Measurements from ENCODE around the gene ADAM22. TPM values are rescaled to one million over a fixed set of nuclear protein-coding genes. Genes with fewer than 3 reads are reported as not detected.

Gene ADAM22
- total and polyA plus RNA-seq, 2 donors (not counting 1 experiment from before 2014, with no cell fraction given) = 0.18 to 0.66 TPM

DNA sequence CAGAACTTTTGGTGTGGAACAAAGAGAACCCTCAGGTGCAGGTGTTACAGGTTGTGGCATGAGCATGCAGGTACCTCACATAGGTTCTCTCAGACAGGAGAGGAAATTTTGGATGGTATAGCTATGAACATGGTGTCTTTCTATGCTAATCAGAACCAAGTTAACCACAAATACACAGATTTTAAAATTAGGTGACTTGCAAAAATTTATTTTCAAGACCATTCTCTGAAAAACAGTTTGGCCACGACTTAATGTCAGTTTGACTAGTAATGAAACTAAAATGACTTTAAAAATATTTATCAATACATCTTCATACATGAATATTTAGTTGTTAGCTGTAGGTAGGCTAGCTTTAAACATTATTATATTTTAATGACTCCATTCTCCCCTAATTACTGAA, 156.2 kb downstream of the ADAM22 start:
- no peak for DNase-seq (ENCODE audit: low read depth in 2 of 2)
- Histone ChIP-seq H3K9me3 (ENCODE audit: control insufficient read depth, insufficient read depth, low read depth, low read length) (no peaks in the 10 kb centered on the region), H3K4me1 (ENCODE audit: control insufficient read depth, extremely low read depth, insufficient read depth, low read length) (no peaks in the 10 kb centered on the region), H3K79me2 (ENCODE audit: control insufficient read depth, insufficient read depth, low read length) (no peaks in the 10 kb centered on the region), H2AFZ (ENCODE audit: low read length) (no peak overlapping the region), H3K4me3 (replicated peaks in 1 of 4; ENCODE audit: control extremely low read depth in 1 of 4, insufficient read depth in 1 of 4, low read depth in 3 of 4, low read length in 4 of 4) (no peak overlapping the region), H3K9ac (ENCODE audit: insufficient read depth, low read length) (no peak overlapping the region), H4K20me1 (ENCODE audit: control insufficient read depth, extremely low read depth, insufficient read depth, low read length) (no peaks in the 10 kb centered on the region), H3K4me2 (ENCODE audit: extremely low read depth, insufficient read depth, low read length) (no peak overlapping the region), H3K36me3 (ENCODE audit: control insufficient read depth, insufficient read depth, low read length) (no peaks in the 10 kb centered on the region), H3K27ac (ENCODE audit: insufficient read depth, low read length) (no peak overlapping the region), H3K27me3 (ENCODE audit: control insufficient read depth, insufficient read depth, low read length) (no peaks in the 10 kb centered on the region)
- no peak for TF ChIP-seq EZH2 (IDR thresholded peaks at IDR 0.05; ENCODE audit: low read length, missing control alignments)
- TF ChIP-seq, protein P1, sequence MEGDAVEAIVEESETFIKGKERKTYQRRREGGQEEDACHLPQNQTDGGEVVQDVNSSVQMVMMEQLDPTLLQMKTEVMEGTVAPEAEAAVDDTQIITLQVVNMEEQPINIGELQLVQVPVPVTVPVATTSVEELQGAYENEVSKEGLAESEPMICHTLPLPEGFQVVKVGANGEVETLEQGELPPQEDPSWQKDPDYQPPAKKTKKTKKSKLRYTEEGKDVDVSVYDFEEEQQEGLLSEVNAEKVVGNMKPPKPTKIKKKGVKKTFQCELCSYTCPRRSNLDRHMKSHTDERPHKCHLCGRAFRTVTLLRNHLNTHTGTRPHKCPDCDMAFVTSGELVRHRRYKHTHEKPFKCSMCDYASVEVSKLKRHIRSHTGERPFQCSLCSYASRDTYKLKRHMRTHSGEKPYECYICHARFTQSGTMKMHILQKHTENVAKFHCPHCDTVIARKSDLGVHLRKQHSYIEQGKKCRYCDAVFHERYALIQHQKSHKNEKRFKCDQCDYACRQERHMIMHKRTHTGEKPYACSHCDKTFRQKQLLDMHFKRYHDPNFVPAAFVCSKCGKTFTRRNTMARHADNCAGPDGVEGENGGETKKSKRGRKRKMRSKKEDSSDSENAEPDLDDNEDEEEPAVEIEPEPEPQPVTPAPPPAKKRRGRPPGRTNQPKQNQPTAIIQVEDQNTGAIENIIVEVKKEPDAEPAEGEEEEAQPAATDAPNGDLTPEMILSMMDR (conservative IDR thresholded peaks at IDR 0.05 in 1 of 2, IDR thresholded peaks at IDR 0.05 in 1 of 2; ENCODE audit: low read depth in 1 of 2, low read length in 2 of 2) = no peak

DNA sequence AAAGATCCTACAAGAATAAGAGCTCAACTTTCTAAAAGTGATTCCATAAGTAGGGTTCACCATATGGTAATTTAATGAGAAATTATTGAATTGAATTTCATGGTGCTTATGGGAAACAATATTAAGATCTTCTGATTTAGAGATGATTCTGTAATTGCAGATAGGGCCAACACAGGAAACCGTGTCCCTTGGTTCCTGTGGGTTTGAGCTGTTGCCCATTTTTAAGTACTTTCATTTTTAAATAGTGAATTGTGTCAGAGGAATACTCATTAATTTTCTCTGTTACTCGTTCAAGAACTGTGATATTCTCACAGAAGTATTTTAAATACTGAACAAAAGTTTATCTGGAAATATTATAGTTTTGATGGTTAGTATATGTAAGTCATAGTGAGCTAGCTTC, 156.6 kb downstream of the ADAM22 start:
- H3K36me3 ChIP-seq (ENCODE audit: control insufficient read depth, insufficient read depth, low read length) = no peaks in the 10 kb centered on the region
- no peaks in the 10 kb centered on the region for H3K27me3 ChIP-seq (ENCODE audit: control insufficient read depth, insufficient read depth, low read length)
- no peak overlapping the region for H3K9ac ChIP-seq (ENCODE audit: insufficient read depth, low read length)
- H2AFZ ChIP-seq (ENCODE audit: low read length) = no peak overlapping the region
- no peaks in the 10 kb centered on the region for H3K4me1 ChIP-seq (ENCODE audit: control insufficient read depth, extremely low read depth, insufficient read depth, low read length)
- no peaks in the 10 kb centered on the region for H4K20me1 ChIP-seq (ENCODE audit: control insufficient read depth, extremely low read depth, insufficient read depth, low read length)
- no peak overlapping the region for H3K27ac ChIP-seq (ENCODE audit: insufficient read depth, low read length)
- H3K9me3 ChIP-seq (ENCODE audit: control insufficient read depth, insufficient read depth, low read depth, low read length) = no peaks in the 10 kb centered on the region
- no peak overlapping the region for H3K4me3 ChIP-seq (replicated peaks in 1 of 4; ENCODE audit: control extremely low read depth in 1 of 4, insufficient read depth in 1 of 4, low read depth in 3 of 4, low read length in 4 of 4)
- peak in 1 of 2 donors; percentile 20 for DNase-seq (ENCODE audit: low read depth in 2 of 2)
- no peak for TF ChIP-seq EZH2 (IDR thresholded peaks at IDR 0.05; ENCODE audit: low read length, missing control alignments)
- TF ChIP-seq, protein P1 (conservative IDR thresholded peaks at IDR 0.05 in 1 of 2, IDR thresholded peaks at IDR 0.05 in 1 of 2; ENCODE audit: low read depth in 1 of 2, low read length in 2 of 2) = no peak
- H3K4me2 ChIP-seq (ENCODE audit: extremely low read depth, insufficient read depth, low read length) = no peak overlapping the region
- H3K79me2 ChIP-seq (ENCODE audit: control insufficient read depth, insufficient read depth, low read length) = no peaks in the 10 kb centered on the region

DNA sequence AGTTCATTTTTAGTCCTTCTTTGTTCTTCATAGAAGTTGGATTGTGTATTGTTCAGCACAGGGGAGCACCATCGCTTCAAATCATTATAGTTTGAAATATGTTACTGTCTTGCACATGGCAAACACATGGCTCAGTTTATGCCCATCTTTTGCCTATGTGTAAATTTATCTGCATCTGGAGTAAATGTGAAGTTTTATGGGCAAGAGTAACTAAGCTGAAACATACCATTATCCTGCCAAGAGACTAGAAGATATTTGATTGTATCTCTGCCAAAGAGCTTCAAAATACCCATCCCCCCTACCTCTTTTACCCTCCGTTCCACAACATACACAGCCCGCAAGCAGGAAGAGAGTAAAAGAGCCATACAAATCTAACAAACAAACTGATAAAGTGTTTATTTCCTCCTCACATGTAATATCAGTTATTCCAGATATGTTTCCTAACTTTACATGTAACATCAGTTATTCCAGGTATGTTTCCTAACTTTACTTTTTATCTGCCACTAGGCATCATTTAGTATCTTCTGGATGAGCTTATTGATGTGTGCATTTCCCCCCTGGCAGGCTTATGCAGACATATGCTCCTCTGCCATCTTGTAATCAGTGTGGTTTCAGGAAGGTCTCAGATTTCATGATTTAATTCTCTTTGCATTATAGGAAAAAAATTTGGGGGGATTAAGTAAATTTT, 158.1 kb downstream of the ADAM22 start:
- H3K4me3 ChIP-seq (replicated peaks in 1 of 4; ENCODE audit: control extremely low read depth in 1 of 4, insufficient read depth in 1 of 4, low read depth in 3 of 4, low read length in 4 of 4) = no peak overlapping the region
- H3K36me3 ChIP-seq (ENCODE audit: control insufficient read depth, insufficient read depth, low read length) = no peaks in the 10 kb centered on the region
- H3K9ac ChIP-seq (ENCODE audit: insufficient read depth, low read length) = no peak overlapping the region
- no peak overlapping the region for H2AFZ ChIP-seq (ENCODE audit: low read length)
- no peaks in the 10 kb centered on the region for H3K27me3 ChIP-seq (ENCODE audit: control insufficient read depth, insufficient read depth, low read length)
- no peak overlapping the region for H3K4me2 ChIP-seq (ENCODE audit: extremely low read depth, insufficient read depth, low read length)
- H3K27ac ChIP-seq (ENCODE audit: insufficient read depth, low read length) = no peak overlapping the region
- no peaks in the 10 kb centered on the region for H4K20me1 ChIP-seq (ENCODE audit: control insufficient read depth, extremely low read depth, insufficient read depth, low read length)
- H3K4me1 ChIP-seq (ENCODE audit: control insufficient read depth, extremely low read depth, insufficient read depth, low read length) = no peaks in the 10 kb centered on the region
- no peak for DNase-seq (ENCODE audit: low read depth in 2 of 2)
- TF ChIP-seq EZH2 (IDR thresholded peaks at IDR 0.05; ENCODE audit: low read length, missing control alignments) = no peak
- TF ChIP-seq, protein P1 (conservative IDR thresholded peaks at IDR 0.05 in 1 of 2, IDR thresholded peaks at IDR 0.05 in 1 of 2; ENCODE audit: low read depth in 1 of 2, low read length in 2 of 2) = no peak
- no peaks in the 10 kb centered on the region for H3K79me2 ChIP-seq (ENCODE audit: control insufficient read depth, insufficient read depth, low read length)
- H3K9me3 ChIP-seq (ENCODE audit: control insufficient read depth, insufficient read depth, low read depth, low read length) = no peaks in the 10 kb centered on the region
